SKM-1 (cell line): Measurements from ENCODE around the gene PSD4.

Experiments
- DNase-seq: peaks from one replicate; lab custom pipeline; 2025; ENCODE audit not compliant: unreplicated experiment; lab: John Stamatoyannopoulos, UW

The PSD4 gene

DNA sequence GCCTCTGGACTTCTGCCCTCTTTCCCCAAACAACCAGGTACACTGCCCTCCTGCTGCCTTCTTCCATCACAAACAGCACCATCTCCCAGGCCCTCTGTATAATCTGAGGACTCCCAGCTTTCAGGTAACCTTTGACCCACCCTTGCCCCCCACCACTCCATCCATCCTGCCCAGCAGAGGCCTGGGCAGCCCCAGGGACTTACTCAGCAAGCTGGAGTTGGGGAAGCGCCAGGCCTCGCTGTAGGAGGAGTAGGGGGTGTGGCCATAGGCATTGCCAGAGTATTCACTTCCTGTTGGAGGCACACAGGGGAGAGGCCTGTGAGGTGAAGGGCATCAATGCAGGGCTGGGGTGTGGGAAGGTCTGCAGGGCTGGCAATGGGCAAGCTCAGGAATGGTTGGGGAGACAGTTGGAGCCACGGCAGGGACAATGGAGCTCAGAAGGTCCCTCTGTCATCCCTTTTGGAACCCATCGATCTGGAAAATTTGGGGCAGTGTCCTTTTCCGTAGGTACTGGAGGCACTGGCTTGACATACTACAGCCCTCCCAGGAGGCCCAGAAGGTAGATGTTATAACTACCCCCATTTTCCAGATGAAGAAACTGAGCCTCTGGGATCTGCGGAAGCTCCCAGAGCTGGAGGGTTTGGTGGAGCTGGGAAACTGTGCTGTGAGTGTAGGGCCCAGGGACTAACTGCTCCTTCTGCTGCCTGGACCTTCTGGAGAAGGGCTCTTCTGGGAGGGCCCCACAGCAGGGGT is 46.3 kb downstream of the PSD4 start:
- DNase-seq: no peak

DNA sequence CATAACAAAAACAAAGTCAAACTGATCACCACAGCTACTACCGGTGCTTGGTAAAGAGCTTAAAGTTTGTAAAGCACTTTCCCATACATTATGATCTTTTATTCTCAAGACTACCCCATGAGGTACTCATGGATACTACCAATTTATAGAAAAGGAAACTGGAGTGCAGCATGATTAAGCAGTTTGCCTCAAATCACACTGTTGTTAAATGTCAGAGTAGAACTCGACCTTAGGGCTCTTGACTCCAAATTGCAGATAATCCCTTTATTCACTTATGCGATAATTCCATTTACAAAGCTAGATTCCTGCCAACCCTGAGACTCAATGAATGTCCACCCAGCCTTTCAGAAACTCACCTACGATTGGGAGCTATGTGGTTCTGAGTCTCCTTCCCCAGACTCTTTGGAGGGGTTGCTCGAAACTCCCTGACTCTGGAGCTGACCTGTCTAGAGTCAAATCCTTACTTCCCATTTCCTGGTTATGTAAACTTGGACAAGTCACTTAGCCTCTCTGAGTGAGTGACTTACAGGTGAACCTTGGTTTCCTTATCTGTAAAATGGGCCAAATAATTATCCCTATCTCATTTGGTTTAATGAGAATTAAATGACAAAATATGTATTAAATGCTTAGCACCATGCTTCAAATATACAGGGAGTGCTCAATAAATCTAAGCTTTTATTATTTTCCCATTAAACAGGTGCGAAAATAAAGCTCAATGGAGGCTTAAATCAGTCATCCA is 47.4 kb downstream of the PSD4 start:
- DNase-seq: no peak

DNA sequence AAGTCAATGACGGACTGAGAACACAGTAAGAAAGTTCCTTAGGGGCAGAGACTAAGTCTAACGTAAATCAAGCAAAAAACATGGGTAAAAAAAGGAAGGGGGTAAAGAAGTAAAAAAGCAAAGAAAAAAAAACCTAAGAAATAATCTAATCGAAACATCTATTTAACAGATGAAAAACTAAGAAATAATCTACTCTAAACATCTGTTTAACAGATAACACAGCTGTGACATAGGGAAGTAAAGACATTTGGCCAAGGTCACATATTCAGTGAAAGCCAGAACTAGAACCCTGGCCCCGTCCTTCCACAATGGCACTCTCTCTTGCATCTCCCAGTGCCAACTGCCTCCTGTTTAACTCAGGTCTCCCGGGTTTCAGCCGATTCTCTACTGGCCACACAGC is 48.1 kb downstream of the PSD4 start:
- DNase-seq: no peak

DNA sequence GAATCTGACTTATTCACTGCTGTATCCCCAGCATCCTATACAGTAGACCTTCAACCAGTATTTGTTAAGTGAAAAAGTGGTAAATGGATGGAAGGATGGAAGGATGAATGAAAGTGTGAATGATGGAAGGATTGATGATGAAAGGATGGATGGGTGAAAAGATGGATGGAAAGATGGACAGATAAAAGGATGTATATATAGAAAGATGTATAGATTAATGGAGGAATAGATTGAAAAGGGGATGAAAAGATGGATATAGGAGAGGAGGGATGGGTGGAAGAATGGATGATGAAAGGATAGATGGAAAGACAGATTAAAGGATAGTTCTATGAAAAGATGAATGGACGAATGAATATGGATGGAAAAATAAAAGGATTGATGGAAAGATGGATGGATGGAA is 50.0 kb downstream of the PSD4 start:
- no peak for DNase-seq

DNA sequence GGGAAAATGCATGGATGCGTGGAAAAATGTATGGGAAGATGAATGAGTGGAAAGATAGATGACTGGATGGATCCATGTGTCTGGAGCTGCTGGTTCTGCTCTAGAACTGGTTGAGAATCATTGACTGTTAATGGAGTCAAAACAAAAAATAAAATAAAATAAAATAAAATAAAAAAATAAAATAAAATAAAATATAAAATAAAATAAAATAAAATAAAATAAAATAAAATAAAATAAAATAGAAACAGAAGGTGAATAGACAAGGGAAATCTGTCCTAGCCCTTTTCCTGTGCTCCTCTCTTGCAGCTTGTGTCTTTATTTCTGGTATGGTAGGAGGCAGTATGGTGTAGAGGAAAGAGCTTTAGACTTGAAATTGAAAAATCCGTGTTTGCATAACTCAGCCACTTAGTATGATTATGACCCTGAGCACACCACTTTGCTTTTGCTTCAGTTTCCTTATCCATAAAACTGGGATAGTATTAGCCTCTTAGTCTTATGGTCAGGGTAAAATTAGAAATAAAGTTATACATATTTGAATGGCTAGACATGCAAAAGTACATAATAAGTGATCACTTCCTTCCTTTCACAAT is 51.0 kb downstream of the PSD4 start:
- DNase-seq: no peak

DNA sequence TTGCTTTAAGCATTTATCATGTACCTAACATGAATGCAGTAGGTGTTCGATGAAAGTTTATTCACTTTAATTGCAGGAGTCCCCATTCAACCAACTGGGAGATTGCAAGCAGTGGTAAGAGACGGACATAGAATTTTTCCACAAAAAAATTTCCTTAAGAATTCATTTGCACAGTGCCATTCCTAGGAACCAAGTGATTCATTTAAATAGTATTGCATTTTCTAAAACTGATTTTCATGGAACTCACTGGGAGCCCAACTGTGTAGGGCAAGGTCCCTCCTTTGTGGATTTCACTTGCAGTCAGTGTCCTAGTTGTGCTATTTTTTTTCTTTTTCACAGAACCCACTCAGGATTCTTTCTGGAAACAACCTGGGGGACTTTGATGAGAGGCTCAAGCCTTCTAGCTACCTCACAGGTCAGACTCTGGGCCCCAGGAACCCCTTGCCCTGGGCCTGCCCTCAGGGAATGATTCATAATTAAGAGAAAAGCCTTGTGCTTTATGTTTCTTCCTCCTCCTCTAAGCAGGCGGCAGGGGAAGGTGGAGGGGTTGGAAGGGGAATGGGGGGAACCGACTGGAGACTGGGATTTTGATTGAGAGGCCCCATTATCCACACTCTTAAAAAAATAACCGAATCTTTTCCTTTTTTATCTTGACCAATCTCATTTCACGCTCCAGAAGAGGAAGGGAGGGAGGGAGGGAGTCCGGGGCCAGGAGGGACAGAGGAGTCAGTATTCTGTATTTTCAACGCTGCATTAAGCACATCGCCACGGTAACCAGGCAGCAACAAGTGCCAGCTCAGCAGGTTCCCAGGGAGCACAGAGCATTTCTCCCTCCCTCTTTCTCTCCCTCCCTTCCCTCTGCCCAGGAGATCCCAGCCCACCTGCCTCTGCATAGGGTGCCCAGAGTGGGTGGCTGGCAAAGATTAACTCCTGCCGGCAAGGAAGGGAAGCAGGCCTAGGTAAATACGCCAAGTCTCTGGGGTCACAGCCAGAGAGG is 51.8 kb downstream of the PSD4 start:
- no peak for DNase-seq

DNA sequence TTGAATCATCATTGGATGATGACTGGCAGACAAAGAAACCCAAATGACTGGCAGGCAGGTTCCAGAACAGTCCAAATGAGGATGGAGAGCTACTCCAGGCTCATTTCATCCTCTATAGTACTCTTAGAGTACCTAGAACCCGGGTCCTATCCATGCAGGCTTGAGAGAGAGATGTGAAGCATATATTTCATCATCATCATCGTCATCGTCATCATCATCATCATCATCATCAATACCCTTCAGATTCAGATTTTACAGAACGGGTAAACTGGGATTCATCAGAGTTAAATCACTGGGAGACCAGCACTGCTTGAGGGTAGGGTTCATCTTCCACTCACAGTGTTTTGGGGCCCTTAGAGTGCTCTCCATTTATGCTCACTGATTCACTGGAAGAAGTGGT is 52.7 kb downstream of the PSD4 start:
- no peak for DNase-seq

DNA sequence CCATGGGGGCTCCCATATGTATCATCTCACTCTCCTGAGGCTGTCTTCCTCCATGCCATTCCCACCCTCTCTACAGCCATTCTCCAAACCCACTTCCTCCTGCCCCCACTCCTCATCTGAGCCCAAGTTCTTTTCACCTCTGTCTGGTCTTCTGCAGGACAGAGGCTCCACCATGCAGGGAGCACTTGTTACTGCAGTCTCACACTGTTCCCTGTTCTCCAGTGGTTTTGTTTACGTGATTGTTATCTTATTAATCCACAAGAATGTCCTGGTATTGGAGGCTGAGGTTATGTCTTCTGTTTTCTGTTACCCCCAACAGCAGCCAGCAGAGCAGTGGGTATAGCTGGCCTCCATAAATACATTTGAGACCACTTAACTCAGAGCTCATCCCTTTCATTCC is 53.5 kb downstream of the PSD4 start:
- no peak for DNase-seq

DNA sequence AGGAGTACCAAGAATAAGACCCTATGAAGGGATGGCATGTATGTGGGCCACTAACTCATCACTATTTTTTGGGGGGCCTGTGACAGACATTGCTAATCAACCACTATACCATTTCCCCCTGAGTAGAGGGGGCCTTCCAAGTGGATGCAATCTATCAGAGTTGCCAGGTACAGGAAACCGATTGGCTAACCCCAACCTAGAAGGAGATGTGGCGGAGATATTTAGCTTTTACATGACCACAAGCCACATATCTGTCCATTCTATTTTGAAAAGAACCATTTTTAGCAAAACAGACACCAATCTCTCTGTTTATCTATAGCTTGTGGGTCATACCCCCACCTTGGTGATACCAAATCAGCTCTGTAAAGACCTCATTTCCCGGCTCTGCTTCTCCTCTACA is 53.9 kb downstream of the PSD4 start:
- no peak for DNase-seq

DNA sequence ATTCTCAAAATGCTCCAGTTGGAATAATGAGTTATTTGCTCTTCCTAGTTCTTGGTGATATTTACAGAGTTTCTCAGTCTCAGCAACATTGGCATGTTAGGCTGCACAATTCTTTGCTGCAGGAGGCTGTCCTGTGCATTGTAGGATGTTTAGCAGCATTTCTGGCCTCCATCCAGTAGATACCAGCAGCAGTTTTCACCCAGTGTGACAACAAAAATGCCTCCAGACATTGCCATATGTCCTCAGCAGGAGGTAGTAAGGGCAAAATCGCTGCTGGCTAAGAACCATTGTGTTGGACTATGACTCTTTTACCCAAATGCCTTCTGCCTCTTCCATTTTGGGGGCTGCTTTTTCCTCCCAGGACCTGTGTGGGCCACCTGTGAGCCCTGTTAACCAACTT is 54.6 kb downstream of the PSD4 start:
- DNase-seq: no peak

DNA sequence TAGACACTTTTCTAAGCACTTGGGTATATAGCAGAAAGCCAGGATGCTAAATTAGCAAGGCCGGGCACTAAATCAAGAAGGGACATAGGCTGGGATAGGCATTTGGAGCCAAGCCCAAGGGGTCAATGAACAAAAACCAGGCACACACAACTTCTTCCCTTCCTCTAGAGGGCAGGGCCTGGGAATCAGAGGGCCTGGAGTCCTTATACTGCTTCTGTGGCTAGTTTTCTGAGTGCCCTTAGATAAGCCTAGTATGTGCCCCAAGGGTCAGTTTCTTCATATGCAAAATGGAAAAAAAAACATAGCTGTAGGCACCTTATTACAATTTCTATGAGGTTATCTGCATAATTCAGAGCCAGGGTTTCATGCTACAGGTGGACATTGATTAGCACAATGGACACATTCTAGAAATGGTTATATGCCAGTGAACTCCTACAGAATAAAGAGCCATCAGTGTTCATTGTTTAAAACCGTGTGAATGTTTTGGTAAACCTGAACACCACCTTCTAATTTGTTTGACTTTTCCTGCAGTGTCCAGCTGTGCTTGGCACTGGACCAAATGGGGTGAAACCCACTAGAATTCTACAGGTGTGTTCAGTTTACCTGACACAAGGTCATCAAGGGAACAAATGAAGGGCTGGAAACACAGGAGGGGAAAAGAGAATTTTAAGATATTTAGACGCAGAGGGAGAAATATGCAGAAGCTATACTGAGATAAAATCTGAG is 55.4 kb downstream of the PSD4 start:
- DNase-seq: no peak

DNA sequence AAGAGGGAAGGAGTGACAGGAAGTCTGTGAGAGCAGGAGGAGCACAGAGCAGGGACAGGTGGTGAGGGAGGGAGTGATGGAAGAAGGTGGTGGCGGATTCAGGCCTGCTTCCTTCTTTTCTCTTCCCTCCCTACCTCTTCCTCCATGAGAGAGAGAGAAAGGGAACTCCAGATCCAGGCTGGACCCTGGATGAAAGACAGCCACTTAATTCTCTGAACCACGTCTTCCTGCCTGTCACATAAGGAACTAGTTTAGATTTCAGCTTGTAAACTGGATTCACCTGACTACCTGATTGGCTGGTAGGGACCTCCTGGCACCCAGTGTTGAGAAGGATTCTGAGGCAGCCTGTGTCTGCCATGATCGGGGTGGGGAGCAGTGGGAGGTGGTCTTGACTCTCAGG is 56.0 kb downstream of the PSD4 start:
- no peak for DNase-seq

DNA sequence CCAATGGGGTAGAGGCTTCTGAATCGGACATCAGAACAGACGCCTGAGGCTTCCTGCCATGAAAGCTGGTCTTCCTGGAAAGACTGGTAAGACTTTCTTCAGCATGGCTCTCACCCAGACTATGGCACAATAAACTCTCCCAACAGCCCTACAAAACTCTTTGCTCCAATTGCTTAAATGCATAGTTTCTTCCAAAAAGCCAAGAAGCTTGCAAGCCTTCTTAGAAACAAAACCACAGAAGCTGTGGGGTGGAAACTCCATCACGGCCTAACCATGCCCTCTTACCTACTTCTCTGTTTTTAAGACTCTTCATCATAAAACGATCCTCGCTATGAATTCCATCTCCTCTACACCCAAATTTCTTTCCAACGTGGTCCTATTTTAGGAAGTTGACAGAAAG is 56.8 kb downstream of the PSD4 start:
- DNase-seq: no peak

DNA sequence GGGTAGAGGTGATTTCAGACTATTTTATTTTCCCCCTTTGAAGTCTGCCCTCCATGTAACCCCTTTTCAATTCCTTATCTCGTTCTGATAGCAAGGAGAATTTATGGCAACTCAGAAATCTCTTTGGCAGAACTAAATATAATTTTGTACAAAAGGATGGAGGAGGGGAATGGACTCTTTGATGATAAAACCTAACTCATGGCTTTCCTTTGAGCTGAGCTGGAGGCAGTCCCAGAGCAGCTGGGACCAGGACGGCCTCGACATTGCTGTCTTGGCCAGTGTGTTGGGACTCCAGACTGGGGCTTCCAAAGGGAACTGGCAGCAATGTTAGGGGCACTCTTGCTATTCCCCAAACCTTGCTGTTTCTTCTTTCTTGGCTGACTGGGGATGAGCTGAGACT is 57.3 kb downstream of the PSD4 start:
- DNase-seq: no peak

DNA sequence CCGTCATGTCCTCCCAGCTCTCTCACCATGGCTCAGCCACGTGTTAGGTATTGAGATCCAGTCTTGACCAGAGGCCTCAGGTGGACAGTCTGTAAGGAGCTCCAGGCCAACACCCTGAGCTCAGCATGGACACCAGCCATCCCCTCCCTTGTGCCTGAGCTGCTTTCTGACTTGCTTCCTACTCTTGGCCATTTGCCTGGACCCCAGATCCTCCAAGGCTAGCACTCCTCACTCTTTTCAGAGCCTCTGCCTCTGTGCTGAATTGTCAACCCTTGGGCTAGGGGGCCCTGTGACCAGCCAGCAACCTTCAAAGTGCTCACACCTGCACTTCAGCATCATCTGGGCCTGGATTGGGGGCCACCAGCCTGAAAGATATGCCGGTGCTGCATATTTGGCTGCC is 58.4 kb downstream of the PSD4 start:
- no peak for DNase-seq

DNA sequence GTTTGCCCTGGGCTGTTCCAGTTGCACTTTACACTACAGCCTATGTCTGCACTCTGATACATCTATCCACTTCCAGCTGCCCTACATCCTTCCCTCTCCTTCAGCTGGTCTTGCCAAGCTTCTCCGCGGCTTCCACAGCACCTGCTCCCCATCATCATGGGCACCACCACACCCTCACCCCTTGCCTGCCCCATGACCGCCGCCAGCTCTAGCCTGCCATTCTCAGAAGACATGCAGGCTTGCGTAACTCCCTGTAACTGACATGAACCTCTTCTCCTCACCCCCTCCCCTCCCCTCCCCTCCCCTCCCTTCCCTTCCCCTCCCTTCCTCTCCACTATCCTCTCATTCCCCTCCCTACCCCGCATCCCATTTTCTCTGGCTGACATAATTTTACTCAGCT is 59.0 kb downstream of the PSD4 start:
- DNase-seq: no peak

DNA sequence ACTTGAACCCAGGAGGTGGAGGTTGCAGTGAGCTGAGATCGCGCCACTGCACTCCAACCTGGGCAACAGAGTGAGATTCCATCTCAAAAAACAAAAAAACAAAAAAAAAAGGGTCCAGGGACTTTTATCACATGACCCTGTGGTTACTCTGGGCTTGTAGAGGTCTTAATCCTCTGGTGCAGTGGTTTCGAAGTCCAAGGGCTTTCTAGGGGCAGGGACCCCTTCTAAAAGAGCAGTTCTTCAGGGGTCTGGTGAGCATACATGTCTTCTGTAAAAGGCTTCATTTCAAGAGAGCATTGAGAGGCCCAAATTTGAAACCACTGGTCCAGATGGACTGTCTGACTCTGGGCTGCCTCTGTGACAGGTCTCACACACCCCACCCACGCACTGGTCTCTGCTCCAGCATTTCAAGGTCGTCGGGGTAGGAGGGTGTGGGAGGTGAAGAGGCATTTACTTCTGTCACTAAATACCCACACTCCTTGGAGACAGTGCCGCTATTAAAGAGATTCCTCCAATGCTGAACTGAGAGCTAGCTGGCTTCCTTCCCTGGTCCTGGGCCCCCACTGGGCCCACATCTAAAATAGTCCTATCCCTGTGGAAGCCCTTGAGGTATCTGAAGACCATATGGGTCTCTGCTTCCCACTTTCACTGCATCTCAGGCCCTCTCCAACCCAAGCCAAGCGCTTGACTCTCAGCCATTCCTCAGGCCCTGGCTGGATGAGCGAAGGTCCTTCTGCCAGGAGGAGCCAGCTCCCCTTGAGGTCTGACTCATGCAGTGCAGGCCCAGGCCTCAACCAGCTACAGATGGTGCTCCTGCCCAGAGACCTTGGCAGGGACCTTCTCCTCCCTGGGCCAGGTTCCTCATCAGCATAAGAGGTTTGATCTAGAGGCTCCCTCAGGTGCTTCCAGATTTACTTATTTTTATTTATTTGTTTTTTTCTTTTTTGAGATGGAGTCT is 60.1 kb downstream of the PSD4 start:
- no peak for DNase-seq

DNA sequence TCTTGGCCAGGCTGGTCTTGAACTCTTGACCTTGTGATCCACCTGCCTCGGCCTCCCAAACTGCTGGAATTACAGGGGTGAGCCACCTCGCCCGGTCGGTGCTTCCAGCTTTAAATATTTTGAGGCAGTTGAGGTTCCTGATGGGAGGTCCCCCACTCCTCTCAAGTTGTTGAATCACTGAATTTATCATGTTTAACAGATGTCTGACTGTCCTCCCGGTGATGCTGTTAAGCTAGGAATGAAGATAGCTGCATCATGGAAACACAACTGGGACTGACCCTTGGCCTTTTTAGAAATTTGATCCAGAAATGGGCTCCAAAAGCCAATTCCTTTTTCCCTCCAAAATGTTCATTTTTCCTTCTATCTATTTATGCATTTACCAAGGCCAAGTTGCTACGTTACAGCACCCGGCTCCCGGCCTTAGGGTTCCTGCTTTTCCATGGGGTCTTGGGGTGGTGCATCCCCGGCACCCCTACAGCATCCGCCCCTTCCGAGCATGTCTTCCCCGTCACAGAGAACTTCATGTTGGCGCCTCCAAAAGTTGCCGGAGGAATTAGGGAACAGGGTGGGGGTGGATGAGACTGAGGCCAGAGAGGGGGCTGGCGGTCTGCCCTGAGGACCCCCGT is 61.1 kb downstream of the PSD4 start:
- DNase-seq: no peak
